Testis (tissue), 2 donors: Measurements from ENCODE around the gene WT1.

ENCODE experiments used
- POLR2A ChIP-seq: fragments of 450-650 bp; IDR thresholded peaks from one replicate; pipeline ENCODE4 v1.6.1; 2017; ENCODE audit warnings: antibody characterized with exemption, mild to moderate bottlenecking, moderate library complexity
- TF ChIP-seq, protein P1 (sequence below), 3 experiments: fragments of 450-650 bp in 2 of 3; fragments of 200-600 bp in 1 of 3; sonication (generic) in 1 of 3; IDR thresholded peaks; one replicate each; pipeline ENCODE4 v1.5.1; 2016 to 2019; ENCODE audit warnings: antibody characterized with exemption in 3 of 3, mild to moderate bottlenecking in 2 of 3, moderate library complexity in 1 of 3

DNA sequence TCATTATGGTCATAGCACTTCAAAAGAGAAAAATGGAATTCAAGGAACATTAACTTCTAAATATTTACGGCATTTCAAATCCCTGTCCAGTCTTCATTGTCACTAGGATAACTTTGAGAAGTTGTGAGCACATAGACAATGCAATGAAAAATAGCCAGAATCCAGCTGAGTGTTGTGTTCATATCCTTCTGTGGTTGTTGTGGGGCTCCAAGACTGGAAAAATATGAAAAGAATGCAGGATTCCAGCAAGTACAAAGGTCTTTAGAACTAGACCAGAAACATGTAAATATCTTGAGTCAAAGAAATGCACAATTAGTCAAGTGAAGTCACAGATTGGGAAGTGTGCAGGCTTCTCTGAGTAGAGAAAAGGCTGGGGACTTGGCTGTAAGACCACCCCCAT is 68.7 kb downstream of the WT1 start:
- TF ChIP-seq, protein P1, sequence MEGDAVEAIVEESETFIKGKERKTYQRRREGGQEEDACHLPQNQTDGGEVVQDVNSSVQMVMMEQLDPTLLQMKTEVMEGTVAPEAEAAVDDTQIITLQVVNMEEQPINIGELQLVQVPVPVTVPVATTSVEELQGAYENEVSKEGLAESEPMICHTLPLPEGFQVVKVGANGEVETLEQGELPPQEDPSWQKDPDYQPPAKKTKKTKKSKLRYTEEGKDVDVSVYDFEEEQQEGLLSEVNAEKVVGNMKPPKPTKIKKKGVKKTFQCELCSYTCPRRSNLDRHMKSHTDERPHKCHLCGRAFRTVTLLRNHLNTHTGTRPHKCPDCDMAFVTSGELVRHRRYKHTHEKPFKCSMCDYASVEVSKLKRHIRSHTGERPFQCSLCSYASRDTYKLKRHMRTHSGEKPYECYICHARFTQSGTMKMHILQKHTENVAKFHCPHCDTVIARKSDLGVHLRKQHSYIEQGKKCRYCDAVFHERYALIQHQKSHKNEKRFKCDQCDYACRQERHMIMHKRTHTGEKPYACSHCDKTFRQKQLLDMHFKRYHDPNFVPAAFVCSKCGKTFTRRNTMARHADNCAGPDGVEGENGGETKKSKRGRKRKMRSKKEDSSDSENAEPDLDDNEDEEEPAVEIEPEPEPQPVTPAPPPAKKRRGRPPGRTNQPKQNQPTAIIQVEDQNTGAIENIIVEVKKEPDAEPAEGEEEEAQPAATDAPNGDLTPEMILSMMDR (IDR thresholded peaks at IDR 0.05) = no peak
- TF ChIP-seq POLR2A = no peak
